Measurements from ENCODE around the gene IRF8. TPM values are rescaled to one million over a fixed set of nuclear protein-coding genes. Genes with fewer than 3 reads are reported as not detected.
"Not testable (repeated sequence)": the region's sequence is repeated elsewhere in the genome, so short reads cannot be mapped to it uniquely, and the experiment has no call there.

IRF8 gene
- total RNA-seq, 1 donor from 2014 or later: 3.5 TPM

DNA sequence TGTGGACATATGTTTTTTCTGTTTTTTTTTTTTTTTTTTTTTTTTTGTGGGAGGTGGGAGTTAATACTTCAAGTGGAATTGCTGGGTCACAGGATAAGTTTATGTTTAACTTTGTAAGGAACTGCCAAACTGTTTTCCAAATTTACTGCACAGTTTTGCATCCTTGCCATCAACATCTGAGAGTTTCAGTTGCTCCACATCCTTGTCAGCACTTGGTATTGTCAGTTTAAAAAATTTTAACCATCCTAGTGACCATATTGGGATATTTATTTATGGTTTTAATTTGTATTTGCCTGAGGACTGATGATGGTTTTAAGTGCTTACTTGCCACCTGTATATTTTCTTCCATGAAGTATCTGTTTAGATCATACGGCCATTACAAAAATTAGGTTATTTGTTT lies 34.0 kb upstream of the IRF8 start:
- no peak for ATAC-seq

GRCh38 chr16:85867189-85867588 lies 31.8 kb upstream of the IRF8 start:
- ATAC-seq: no peak
- DNase-seq: no peak
- intact Hi-C loops (cut with micrococcal nuclease): no loop called here

More for the DNA sequence above, 34.0 kb upstream of the IRF8 start:
- no peak for DNase-seq
- intact Hi-C loops (cut with micrococcal nuclease): no loop called here

GRCh38 chr16:85868495-85868894 lies 30.5 kb upstream of the IRF8 start:
- no peak for DNase-seq
- intact Hi-C loops (cut with micrococcal nuclease): no loop called here
- no peak for ATAC-seq

DNA sequence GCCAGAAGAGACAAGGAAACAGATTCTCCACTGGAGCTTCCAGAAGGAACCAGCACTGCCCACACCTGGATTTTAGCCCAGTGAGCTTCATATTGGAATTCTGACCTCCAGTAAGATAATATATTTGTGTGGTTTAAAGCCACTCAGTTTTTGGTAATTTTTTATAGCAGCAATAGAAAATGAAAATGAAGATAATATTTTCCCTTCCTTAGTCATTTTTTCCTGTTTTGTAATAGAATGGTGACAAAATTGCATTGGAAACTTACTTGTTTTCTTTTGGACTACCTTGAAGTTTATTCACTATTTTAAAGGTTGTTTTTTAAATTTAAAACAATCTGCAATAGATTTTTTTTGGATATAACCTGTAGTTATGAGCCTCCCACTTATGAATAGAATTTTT lies 29.8 kb upstream of the IRF8 start:
- intact Hi-C loops (cut with micrococcal nuclease): no loop called here
- ATAC-seq: no peak
- DNase-seq: no peak

- intact Hi-C loops (cut with micrococcal nuclease): no loop called here
- peak; percentile 59 for ATAC-seq
- DNase-seq: peak; percentile 56
Measured at GRCh38 chr16:85869785-85870558, 29.0 kb upstream of the IRF8 start.

GRCh38 chr16:85871756-85872155 lies 27.2 kb upstream of the IRF8 start:
- no peak for ATAC-seq
- intact Hi-C loops (cut with micrococcal nuclease): no loop called here
- no peak for DNase-seq

- intact Hi-C loops (cut with micrococcal nuclease): no loop called here
- no peak for DNase-seq
- ATAC-seq: peak; percentile 67
Measured at GRCh38 chr16:85872734-85873133, 26.2 kb upstream of the IRF8 start.

- intact Hi-C loops (cut with micrococcal nuclease): no loop called here
Measured at GRCh38 chr16:85873153-85873552, 25.8 kb upstream of the IRF8 start.

GRCh38 chr16:85874031-85874430 lies 24.9 kb upstream of the IRF8 start:
- intact Hi-C loops (cut with micrococcal nuclease); ATAC-seq; DNase-seq: not testable (repeated sequence)

More at GRCh38 chr16:85873153-85873552, 25.8 kb upstream of the IRF8 start:
- ATAC-seq (no peak), DNase-seq (no peak)

DNA sequence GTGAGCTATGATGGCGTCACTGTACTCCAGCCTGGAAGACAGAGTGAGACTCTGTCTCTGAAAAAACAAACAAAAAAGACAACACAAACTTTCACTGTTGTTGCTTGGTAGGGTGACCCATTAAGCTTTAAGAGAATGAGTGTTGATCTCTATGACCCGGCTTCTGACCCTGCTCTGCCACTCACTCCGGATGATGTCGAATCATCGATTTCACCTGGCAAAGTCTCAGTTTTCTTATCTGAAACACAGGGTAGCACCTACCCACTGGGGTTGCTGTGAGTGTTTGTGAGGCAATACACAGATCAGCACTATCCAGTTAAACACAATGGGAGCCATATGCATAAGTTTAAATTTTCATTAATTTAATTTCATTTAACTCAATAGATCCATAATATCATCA lies 20.6 kb upstream of the IRF8 start:
- DNase-seq (no peak), ATAC-seq (no peak)
- intact Hi-C loops (cut with micrococcal nuclease): no loop called here

- intact Hi-C loops (cut with micrococcal nuclease): no loop called here
- peak; percentile 72 for ATAC-seq
- DNase-seq: no peak
Measured at GRCh38 chr16:85878875-85879274, 20.1 kb upstream of the IRF8 start.

DNA sequence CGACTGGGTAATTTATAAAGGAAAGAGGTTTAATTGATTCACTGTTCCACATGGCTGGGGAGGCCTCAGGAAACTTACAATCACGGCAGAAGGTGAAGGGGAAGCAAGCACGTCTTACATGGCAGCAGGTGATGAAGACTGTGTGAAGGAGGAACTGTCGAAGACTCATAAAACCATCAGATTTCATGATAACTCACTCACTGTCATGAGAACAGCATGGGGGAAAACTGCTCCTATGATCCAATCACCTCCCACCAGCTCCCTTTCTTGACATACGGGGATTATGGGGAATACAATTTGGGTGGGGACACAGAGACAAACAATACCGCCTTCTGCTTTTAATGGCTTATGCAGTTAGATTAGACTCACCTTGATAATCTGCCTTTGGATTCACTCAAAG lies 19.4 kb upstream of the IRF8 start:
- ATAC-seq (no peak), DNase-seq (no peak)
- intact Hi-C loops (cut with micrococcal nuclease): no loop called here

- intact Hi-C loops (cut with micrococcal nuclease): no loop called here
Measured at GRCh38 chr16:85879975-85880831, 18.8 kb upstream of the IRF8 start.

DNA sequence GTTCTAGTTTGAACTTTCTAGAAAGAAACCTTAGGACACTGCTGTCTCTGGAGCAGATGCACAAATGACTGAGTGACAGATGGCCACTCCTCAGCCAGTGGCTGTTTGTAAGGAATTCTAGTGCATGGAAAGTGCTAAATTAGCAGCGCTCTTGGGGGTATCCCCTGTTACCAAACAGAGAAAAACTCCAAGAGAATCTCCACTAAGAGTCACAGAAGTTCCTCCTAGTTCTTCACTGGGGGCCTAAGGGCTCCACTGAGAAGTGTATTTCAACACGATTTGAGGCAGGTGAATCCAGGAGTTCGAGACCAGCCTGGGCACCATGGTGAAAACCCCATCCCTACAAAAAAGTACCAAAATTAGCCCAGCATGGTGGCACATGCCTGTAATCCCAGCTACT lies 18.1 kb upstream of the IRF8 start:
- DNase-seq: no peak
- no peak for ATAC-seq
- intact Hi-C loops (cut with micrococcal nuclease): no loop called here

More at GRCh38 chr16:85879975-85880831, 18.8 kb upstream of the IRF8 start:
- no peak for ATAC-seq
- no peak for DNase-seq

DNA sequence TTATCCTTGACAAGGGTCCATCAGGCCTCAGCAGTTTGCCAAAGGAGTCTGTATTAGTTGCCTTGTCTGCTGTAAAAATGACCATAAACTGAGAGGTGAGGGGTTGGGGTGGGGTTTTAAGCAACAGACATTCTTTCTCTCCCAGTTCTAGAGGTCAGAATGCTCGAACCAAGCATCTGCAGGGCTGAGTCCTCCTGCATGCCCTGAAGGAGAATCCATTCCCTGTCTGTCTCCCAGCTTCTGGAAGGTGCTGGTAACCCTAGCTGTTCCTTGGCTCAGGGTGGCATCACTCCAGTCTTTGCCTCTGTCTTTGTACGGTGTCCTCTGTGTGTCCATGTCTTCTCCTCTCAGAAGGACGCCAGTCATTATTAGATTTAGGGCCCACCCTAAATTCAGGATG lies 17.5 kb upstream of the IRF8 start:
- intact Hi-C loops (cut with micrococcal nuclease): no loop called here
- DNase-seq (no peak), ATAC-seq (no peak)

- ATAC-seq (no peak), DNase-seq (no peak)
- intact Hi-C loops (cut with micrococcal nuclease): no loop called here
Measured at GRCh38 chr16:85882181-85882810, 16.7 kb upstream of the IRF8 start.

- intact Hi-C loops (cut with micrococcal nuclease): no loop called here
- DNase-seq (no peak), ATAC-seq (no peak)
Measured at GRCh38 chr16:85883813-85884212, 15.1 kb upstream of the IRF8 start.

- DNase-seq: no peak
- intact Hi-C loops (cut with micrococcal nuclease): no loop called here
- ATAC-seq: no peak
Measured at GRCh38 chr16:85884808-85885463, 14.0 kb upstream of the IRF8 start.

GRCh38 chr16:85885537-85885936 lies 13.4 kb upstream of the IRF8 start:
- intact Hi-C loops (cut with micrococcal nuclease): no loop called here
- ATAC-seq (no peak), DNase-seq (no peak)
